GM19372 (cell line): ENCODE results near the gene POFUT1.
"Not testable (repeated sequence)": the region's sequence is repeated elsewhere in the genome, so short reads cannot be mapped to it uniquely, and the experiment has no call there.

ENCODE experiments used
- ATAC-seq: cut with Tn5 transposase; IDR thresholded peaks from one replicate; pipeline ENCODE4 v1.9.1; 2021; ENCODE audit warnings: mild to moderate bottlenecking, low read depth, moderate library complexity; ENCODE audit not compliant: unreplicated experiment

Gene POFUT1

GRCh38 chr20:32232326-32232886, 24.7 kb downstream of the POFUT1 start:
- ATAC-seq: no peak

DNA sequence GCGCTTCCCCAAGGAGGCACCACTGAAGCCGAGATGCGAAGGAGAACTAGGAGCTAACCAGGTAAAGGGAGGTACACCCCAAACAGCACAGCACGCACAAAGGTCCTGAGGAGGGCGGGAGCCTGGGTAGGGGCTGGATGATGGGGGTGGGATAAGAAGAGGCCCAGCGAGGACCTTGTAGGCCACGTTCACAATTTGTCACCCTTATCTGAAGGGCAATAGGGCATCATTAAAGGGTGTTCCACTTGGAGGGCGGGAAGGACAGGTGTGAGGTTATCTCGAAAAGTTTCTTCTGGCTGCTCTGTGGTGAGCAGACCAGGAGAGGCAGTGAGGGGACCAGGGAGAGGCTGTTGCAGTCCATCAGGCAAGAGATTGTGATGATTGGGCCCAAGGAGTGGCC, 25.6 kb downstream of the POFUT1 start:
- ATAC-seq: no peak

DNA sequence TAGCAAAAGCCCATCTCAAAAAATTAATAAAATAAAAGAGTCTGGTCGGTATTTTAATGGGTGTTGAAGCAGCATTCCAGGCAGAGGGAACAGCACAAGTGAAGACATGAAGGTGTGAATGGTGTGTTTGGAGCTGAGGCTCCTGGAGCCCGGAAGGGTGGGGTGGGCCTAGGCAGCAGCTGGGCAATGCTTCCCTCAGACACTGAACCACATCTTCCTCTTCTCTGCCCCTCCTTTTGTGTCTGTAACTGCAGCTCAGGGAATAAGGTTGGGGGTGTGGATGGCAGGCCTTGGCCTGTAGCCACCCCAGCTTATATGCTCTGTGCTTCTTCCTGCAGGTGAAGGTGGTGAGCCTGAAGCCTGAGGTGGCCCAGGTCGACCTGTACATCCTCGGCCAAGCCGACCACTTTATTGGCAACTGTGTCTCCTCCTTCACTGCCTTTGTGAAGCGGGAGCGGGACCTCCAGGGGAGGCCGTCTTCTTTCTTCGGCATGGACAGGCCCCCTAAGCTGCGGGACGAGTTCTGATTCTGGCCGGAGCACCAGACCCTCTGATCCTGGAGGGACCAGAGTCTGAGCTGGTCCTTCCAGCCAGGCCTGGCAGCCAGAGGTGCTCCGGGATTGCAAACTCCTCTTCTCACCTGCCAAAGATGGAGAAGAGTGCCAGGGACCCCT, 26.6 kb downstream of the POFUT1 start:
- ATAC-seq: no peak

DNA sequence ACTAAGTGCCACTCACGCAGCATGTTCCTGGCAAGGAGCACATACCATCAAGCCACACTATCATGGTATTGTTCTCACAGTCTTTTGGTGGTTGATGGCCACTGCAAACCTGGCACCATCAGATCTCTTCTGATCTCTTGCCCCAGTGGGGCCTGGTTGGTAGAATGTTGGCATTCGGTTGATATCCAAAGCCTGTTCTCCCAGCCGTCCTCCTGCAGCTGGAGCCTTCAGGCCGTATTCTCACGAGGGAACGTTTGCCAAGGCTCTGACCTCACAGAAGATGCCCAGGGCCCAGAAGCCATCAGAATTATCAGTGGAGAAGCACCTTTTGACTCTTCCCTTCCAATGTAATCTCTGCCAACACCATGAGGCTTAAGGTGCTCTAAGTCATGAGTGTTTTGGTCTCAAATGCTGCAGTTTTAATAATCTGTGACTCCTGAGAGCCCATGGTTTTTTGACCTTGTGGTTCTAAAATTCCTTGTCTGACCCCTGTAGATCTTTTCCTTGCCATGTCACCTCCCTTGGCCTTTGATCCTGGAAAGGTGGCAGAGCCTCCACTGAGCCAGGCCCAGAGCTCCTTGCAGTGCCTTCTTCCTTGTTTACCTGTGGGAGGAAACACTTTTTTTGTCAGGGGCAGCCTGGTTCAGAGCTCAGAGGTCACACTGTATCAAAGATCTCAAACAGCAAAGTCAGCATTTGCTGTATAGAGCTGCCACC, 27.8 kb downstream of the POFUT1 start:
- no peak for ATAC-seq

DNA sequence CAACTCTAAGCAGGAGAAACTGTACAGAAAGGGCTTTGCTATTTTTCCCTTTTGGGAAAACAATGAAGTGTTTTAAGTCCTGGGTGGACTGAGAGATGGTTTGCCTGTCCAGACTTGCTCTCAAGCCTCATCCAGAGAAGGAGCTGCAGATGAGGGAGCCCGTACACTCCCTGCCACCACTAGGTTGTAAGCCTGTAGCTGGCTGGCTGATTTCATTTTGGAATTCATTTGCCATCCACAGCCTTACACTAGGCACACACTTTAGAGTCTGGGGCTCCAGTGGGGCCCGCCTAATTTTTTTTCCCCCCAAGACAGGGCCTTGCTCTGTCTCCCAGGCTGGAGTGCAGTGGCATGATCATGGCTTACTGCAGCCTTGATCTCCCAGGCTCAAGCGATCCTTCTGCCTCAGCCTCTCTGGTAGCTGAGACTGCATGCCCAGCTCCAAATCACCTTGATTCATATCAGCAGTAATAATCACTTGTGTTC, 28.4 kb downstream of the POFUT1 start:
- no peak for ATAC-seq

DNA sequence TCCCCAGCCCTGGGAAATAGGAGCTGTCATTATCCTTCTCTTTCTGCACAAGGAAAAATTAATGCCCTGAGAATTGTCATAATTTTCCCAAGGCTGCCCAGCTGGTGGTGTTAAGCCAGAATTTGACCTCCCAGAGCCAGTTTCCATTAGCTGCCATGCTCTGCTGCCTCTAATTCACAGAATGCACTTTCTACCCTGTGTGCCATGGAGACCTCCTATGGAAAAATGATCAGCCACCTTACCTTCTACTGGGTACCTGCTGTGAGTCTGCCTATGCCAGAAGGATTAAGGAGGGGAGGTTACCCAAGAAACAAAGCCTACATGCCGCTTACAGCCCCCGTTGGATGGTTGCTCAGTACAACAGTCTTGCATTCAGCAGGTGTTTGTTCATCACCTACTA, 29.1 kb downstream of the POFUT1 start:
- ATAC-seq: no peak

DNA sequence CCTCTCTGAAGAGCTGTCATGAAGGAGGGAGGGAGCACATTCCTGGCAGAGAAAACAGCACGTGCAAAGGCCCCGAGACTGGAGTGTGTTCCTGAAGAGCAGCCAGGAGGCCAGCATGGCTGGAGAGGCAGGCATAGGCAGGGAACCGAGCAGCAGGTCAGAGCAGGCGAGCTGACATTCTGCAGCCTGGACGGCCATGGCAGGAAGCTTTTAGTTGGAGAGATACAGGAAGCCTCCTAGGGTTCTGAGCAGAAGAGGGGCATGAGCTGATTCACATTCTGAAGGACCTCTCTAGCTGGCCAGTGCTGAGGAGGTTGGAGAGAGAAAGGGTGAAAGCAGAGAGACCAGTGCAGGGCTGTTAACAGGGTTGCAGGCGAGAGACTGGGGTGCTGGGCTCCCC, 29.7 kb downstream of the POFUT1 start:
- no peak for ATAC-seq

- no peak for ATAC-seq
Observed at GRCh38 chr20:32238483-32239425, 31.1 kb downstream of the POFUT1 start.

DNA sequence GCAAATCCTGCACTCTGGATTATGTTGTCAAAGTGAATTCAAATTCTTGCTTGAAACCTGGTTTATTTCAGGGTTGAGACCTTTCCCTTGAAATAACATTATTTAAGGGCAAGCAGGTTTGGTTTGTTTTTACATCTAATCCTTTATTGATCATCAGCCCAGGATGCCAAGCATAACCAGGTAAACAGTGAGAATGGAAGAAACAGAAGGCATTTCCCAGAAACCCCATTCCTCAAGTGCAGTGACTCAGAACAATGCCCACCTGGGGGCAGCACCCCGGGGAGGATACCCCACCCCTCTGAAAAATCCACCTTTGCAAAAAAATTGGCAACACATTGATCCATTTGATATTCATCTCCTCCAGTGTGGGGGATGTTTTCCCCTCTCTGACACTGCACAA, 32.5 kb downstream of the POFUT1 start:
- ATAC-seq: no peak

- ATAC-seq: no peak
Observed at GRCh38 chr20:32241807-32242206, 34.1 kb downstream of the POFUT1 start.

- no peak for ATAC-seq
Observed at GRCh38 chr20:32244150-32244823, 36.6 kb downstream of the POFUT1 start.

DNA sequence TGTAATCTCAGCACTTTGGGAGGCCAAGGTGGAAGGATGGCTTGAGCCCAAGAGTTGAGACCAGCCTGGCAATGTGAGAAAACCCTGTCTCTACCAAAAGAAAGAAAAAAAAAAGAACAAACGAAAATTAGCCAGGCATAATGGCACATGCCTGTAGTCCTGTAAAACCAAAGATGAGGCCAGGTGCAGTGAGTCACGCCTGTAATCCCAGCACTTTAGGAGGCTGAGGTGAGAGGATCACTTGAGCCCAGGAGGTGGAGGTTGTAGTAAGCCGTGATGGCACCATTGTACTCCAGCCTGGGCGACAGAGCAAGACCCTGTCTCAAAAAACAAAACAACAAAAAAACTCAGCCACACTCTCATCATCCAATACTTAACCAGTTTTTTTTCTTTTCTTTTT, 37.3 kb downstream of the POFUT1 start:
- ATAC-seq: no peak

GRCh38 chr20:32246208-32246607, 38.5 kb downstream of the POFUT1 start:
- ATAC-seq: not testable (repeated sequence)

GRCh38 chr20:32248043-32248442, 40.4 kb downstream of the POFUT1 start:
- no peak for ATAC-seq

GRCh38 chr20:32249030-32249738, 41.5 kb downstream of the POFUT1 start:
- no peak for ATAC-seq

DNA sequence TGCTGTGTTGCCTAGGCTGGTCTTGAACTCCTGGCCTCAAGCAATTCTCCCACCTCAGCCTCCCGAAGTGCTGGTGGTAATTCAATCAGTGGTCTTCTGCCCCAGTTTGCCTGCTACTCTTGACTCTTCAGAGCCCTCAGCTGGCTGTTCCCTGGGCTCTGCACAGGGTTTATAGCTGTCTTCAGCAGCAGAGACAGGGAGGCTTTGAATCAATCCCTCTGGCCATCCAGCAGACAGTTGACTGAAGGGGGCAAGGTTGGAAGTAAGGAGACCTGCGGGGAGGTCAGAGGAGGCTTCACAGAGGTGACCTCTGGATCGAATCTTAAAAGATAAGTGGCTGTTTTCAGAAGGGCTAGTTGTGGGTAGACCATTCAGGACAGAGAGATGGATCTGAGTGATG, 43.8 kb downstream of the POFUT1 start:
- ATAC-seq: no peak

GRCh38 chr20:32252189-32252588, 44.5 kb downstream of the POFUT1 start:
- no peak for ATAC-seq

DNA sequence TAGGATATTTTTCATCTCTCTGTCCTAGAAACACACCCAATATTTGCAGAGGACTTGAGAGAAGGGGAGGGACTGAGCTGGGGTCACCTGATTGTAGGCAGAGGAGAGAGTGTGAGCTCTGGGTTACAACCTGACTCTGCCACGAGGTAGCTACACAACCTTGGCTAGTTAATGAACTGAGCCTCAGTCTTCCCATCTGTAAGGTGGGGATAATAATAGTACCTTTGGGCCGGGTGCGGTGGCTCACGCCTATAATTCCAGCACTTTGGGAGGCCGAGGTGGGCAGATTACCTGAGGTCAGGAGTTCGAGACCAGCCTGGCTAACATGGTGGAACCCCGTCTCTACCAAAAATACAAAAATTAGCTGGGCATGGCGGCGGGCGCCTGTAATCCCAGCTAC, 53.3 kb downstream of the POFUT1 start:
- not testable (repeated sequence) for ATAC-seq

- no peak for ATAC-seq
Observed at GRCh38 chr20:32261644-32262043, 54.0 kb downstream of the POFUT1 start.
